MCF 10A (cell line): ENCODE results near the gene CPZ. TPM values are rescaled to one million over a fixed set of nuclear protein-coding genes. Genes with fewer than 3 reads are reported as not detected.
"Not testable (repeated sequence)": the region's sequence is repeated elsewhere in the genome, so short reads cannot be mapped to it uniquely, and the experiment has no call there.

Experiments
- BruUV-seq: library from RNA; stranded (reverse); fragments of 400-500 nt; replicated peaks from 2 replicates; lab custom pipeline; 2021; lab: Mats Ljungman, UMichigan
- CTCF ChIA-PET: fragments of 300-600 bp; sonication (Branson Sonifier 250); formaldehyde crosslinking; extraction: SDS; loops from one replicate; lab custom pipeline; 2021; ENCODE audit warnings: antibody characterized with exemption, inconsistent platforms; lab: Yijun Ruan, JAX
- POLR2A ChIA-PET: fragments of 300-600, 350-650 bp; sonication (Branson Sonifier 250); formaldehyde crosslinking; extraction: SDS; loops from one replicate; lab custom pipeline; 2020; ENCODE audit warnings: antibody characterized with exemption, inconsistent platforms; lab: Yijun Ruan, JAX
- DNase-seq: peaks from one replicate; pipeline ENCODE4 v3.0.0-alpha.2; 2018; ENCODE audit not compliant: unreplicated experiment
- H3K27ac Mint-ChIP-seq: one replicate; pipeline ENCODE4 v1.8.0; 2022; ENCODE audit warnings: mild to moderate bottlenecking, low read depth, mixed read lengths; ENCODE audit not compliant: unreplicated experiment
- H3K27me3 Mint-ChIP-seq: one replicate; pipeline ENCODE4 v1.8.0; 2022; ENCODE audit warnings: mixed read lengths; ENCODE audit not compliant: insufficient read depth, unreplicated experiment
- H3K36me3 Mint-ChIP-seq: one replicate; pipeline ENCODE4 v1.8.0; 2022; ENCODE audit warnings: mild to moderate bottlenecking, moderate library complexity, mixed read lengths; ENCODE audit not compliant: insufficient read depth, unreplicated experiment
- H3K4me1 Mint-ChIP-seq: one replicate; pipeline ENCODE4 v1.8.0; 2022; ENCODE audit warnings: mixed read lengths; ENCODE audit not compliant: insufficient read depth, unreplicated experiment
- H3K4me3 Mint-ChIP-seq: one replicate; pipeline ENCODE4 v1.8.0; 2022; ENCODE audit warnings: mild to moderate bottlenecking, moderate library complexity, mixed read lengths; ENCODE audit not compliant: unreplicated experiment
- H3K9me3 Mint-ChIP-seq: one replicate; pipeline ENCODE4 v1.8.0; 2022; ENCODE audit warnings: mixed read lengths; ENCODE audit not compliant: unreplicated experiment
- intact Hi-C: fragments of 100-400 bp; cut with micrococcal nuclease; formaldehyde crosslinking; loops from 2 replicates; pipeline ENCODE4 v1.14.1; 2022
- total RNA-seq: library from RNA; stranded (reverse); gene quantifications from 2 replicates; pipeline ENCODE4 v1.2.3, GENCODE V29; 2022
- TF ChIP-seq, protein P1 (sequence below): fragments of 200-600 bp; IDR thresholded peaks from one replicate; pipeline ENCODE4 v1.8.0; 2022; ENCODE audit warnings: antibody characterized with exemption, mild to moderate bottlenecking; ENCODE audit not compliant: unreplicated experiment

CPZ gene
- total RNA-seq, 1 experiment from 2014 or later, result not detected

DNA sequence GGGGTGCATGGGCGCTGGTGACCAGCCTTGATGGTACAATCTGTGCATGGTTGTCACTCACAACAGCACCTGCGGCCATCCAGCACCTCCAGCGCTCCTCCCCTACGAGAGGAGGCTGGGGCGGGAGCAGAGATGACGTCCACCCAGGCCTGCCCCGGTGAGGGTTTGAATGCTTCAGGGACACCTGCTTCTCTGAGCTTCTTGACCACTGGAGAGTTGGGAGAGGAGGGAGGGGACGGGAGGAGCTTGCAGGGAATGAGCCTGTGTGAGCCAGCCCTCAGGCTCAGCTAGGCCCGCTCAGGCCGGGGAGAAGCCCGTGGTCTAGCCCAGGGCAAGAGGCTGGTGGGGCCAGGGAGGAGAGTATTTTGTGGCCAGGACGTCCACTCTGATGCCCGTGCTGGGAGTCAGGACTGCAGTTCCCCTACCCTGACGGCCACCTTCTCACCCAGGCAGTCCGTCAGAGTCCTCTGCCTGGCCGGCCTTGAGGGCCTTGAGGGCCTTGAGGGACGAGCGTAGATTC, 59.2 kb downstream of the CPZ start:
- no peaks in the 10 kb centered on the region for H3K4me1 Mint-ChIP-seq
- TF ChIP-seq, protein P1, sequence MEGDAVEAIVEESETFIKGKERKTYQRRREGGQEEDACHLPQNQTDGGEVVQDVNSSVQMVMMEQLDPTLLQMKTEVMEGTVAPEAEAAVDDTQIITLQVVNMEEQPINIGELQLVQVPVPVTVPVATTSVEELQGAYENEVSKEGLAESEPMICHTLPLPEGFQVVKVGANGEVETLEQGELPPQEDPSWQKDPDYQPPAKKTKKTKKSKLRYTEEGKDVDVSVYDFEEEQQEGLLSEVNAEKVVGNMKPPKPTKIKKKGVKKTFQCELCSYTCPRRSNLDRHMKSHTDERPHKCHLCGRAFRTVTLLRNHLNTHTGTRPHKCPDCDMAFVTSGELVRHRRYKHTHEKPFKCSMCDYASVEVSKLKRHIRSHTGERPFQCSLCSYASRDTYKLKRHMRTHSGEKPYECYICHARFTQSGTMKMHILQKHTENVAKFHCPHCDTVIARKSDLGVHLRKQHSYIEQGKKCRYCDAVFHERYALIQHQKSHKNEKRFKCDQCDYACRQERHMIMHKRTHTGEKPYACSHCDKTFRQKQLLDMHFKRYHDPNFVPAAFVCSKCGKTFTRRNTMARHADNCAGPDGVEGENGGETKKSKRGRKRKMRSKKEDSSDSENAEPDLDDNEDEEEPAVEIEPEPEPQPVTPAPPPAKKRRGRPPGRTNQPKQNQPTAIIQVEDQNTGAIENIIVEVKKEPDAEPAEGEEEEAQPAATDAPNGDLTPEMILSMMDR, result no peak
- intact Hi-C loops, result no loop called here
- POLR2A ChIA-PET, result no interaction called here
- BruUV-seq, result no TSS peak
- no peak overlapping the region for H3K27ac Mint-ChIP-seq
- no peaks in the 10 kb centered on the region for H3K27me3 Mint-ChIP-seq
- DNase-seq, result no peak
- H3K9me3 Mint-ChIP-seq, result peaks cover 7% of the 10 kb centered on the region
- CTCF ChIA-PET, result no interaction called here
- H3K4me3 Mint-ChIP-seq, result no peak overlapping the region
- no peaks in the 10 kb centered on the region for H3K36me3 Mint-ChIP-seq

DNA sequence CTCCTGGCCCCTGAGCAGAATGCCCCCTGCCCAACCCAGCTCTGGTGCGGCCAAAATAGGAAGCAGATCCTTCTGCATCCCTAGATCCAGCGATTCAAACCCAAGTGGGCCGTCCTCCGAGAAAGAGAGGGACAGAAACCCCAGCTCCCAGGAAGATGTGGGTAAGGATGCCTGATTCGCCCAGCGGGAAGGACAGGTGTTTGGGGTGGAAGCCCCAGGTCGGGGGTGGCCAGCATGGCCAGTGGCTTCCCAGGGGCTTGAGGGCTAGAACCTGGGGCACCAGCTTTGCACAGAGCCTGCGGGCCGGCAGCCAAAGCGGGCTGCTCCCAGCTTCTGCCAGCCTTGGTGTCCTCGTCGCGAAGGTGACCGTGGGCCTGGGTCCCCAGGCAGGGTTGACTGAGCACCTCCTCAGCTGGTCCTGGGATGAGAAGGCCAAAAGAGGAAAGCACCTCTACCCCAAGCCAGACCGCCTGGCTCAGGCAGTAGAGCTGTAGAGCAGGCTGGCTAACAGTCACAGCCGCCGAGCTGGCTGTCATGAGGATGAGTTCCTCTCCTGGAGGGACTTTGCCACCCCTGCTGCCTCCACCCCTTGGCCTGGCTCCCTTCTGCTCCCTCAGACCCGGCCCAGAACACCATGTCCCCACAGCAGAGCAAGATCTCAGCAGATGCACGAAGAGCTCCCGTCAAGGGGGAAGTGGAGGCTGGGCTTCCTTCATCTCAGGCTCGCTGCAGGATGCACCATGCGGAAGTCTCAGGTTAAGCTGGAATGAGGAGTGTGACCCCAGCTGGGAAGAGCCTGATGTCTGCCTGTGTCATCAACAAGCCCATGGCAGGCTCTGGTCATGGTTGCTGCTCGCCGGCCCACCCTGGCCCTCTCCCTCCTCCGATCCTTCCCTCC, 59.9 kb downstream of the CPZ start:
- TF ChIP-seq, protein P1, result no peak
- ChIA-PET CTCF (no interaction called here), POLR2A (no interaction called here)
- DNase-seq, result no peak
- no TSS peak for BruUV-seq
- H3K4me1 Mint-ChIP-seq, result no peaks in the 10 kb centered on the region
- intact Hi-C loops, result no loop called here
- H3K9me3 Mint-ChIP-seq, result peaks cover 7% of the 10 kb centered on the region
- no peaks in the 10 kb centered on the region for H3K36me3 Mint-ChIP-seq
- no peak overlapping the region for H3K4me3 Mint-ChIP-seq
- H3K27me3 Mint-ChIP-seq, result no peaks in the 10 kb centered on the region
- no peak overlapping the region for H3K27ac Mint-ChIP-seq

DNA sequence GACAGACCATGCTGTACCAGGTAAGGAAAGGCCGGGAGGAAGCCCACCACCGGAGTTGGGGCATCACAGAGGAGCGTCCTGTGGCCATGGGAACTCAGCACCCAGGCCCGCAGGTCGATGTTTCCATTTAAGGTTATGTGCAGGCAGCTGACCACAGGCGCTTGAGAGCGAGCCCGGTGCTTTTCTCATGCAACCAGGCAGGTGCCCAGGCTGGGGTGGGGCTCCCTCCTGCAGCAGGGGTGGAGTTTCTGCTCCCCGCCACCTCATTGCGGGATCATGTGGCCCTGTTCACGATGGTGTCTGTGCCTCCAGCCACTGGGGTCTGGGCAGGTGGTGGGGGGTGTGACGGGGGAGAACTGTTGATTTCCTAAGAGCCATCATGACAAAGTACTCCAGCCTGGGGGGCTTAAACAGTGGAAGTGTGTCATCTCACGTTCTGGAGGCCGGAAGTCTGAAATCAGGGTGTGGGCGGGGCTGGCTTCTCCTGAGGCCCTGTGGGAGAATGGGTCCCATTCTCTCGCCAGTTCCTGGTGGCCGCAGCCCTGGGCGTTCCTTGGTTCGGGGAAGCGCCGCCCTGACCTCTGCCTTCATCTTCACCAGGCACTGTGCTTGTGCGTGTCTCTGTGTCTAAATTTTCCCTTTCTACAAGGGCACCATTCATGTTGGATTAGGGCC, 60.9 kb downstream of the CPZ start:
- Mint-ChIP-seq H3K4me3 (no peak overlapping the region), H3K36me3 (no peaks in the 10 kb centered on the region), H3K9me3 (peaks cover 7% of the 10 kb centered on the region), H3K4me1 (no peaks in the 10 kb centered on the region), H3K27me3 (no peaks in the 10 kb centered on the region), H3K27ac (no peak overlapping the region)
- intact Hi-C loops, result no loop called here
- POLR2A ChIA-PET, result no interaction called here
- TF ChIP-seq, protein P1, result no peak
- no TSS peak for BruUV-seq
- no peak for DNase-seq
- CTCF ChIA-PET, result interaction anchor here (0.6 kb wide), 1 partner anchor 195 kb away, joined by 4 read pairs; no protein-coding TSS in a partner anchor

DNA sequence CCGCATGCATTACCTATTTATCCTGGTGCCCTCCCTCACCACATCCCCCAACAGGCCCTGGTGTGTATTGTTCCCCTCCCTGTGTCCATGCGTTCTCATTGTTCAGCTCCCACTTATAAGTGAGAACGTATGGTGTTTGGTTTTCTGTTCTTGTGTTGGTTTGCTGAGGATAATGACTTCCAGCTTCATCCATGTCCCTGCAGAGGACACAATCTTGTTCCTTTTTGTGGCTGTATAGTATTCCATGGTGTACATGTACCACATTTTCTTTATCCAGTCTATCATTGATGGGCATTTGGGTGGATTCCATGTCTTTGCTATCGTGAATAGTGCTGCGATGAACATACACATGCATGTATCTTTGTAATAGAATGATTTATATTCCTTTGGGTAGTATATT, 61.6 kb downstream of the CPZ start:
- H3K27ac Mint-ChIP-seq, H3K4me3 Mint-ChIP-seq, H3K36me3 Mint-ChIP-seq, H3K9me3 Mint-ChIP-seq, BruUV-seq, DNase-seq, H3K4me1 Mint-ChIP-seq, intact Hi-C loops, POLR2A ChIA-PET, H3K27me3 Mint-ChIP-seq: not testable (repeated sequence)
- CTCF ChIA-PET, result interaction anchor here (0.6 kb wide), 1 partner anchor 196 kb away, joined by 4 read pairs; no protein-coding TSS in a partner anchor
